Measurements from ENCODE around the gene PTPRT. TPM values are rescaled to one million over a fixed set of nuclear protein-coding genes. Genes with fewer than 3 reads are reported as not detected.

PTPRT gene
- total RNA-seq, 1 experiment from 2014 or later = not detected

GRCh38 chr20:42506397-42506796 lies 683.3 kb downstream of the PTPRT start:
- intact Hi-C loops (cut with micrococcal nuclease; ENCODE audit: unreplicated experiment) = no loop called here
- CTCF ChIA-PET = no interaction called here
- H3K4me1 ChIP-seq (ENCODE audit: insufficient read depth, low read length, poor library complexity, severe bottlenecking) = no peaks in the 10 kb centered on the region
- DNase-seq (ENCODE audit: low spot score) = no peak
- no peak overlapping the region for H3K4me3 ChIP-seq (ENCODE audit: low read depth, low read length, poor library complexity, severe bottlenecking)
- POLR2A ChIA-PET (ENCODE audit: low non-redundant PET) = no interaction called here
- no peaks in the 10 kb centered on the region for H3K27me3 ChIP-seq (replicated peaks; ENCODE audit: insufficient read depth, low read depth, low read length, poor library complexity)
- BruUV-seq (replicated peaks) = no TSS peak
- TF ChIP-seq EZH2 (IDR thresholded peaks at IDR 0.05; ENCODE audit: borderline replicate concordance, low read depth, low read length, poor library complexity, severe bottlenecking) = no peak
- TF ChIP-seq, protein P1, sequence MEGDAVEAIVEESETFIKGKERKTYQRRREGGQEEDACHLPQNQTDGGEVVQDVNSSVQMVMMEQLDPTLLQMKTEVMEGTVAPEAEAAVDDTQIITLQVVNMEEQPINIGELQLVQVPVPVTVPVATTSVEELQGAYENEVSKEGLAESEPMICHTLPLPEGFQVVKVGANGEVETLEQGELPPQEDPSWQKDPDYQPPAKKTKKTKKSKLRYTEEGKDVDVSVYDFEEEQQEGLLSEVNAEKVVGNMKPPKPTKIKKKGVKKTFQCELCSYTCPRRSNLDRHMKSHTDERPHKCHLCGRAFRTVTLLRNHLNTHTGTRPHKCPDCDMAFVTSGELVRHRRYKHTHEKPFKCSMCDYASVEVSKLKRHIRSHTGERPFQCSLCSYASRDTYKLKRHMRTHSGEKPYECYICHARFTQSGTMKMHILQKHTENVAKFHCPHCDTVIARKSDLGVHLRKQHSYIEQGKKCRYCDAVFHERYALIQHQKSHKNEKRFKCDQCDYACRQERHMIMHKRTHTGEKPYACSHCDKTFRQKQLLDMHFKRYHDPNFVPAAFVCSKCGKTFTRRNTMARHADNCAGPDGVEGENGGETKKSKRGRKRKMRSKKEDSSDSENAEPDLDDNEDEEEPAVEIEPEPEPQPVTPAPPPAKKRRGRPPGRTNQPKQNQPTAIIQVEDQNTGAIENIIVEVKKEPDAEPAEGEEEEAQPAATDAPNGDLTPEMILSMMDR (conservative IDR thresholded peaks at IDR 0.05; ENCODE audit: low read depth, low read length) = no peak
- no peak overlapping the region for H3K27ac ChIP-seq (ENCODE audit: low read depth, low read length, poor library complexity, severe bottlenecking)
- no peaks in the 10 kb centered on the region for H3K9me3 ChIP-seq (ENCODE audit: low read depth, low read length, poor library complexity, severe bottlenecking)
- no peaks in the 10 kb centered on the region for H3K36me3 ChIP-seq (ENCODE audit: insufficient read depth, low read length, poor library complexity, severe bottlenecking)

DNA sequence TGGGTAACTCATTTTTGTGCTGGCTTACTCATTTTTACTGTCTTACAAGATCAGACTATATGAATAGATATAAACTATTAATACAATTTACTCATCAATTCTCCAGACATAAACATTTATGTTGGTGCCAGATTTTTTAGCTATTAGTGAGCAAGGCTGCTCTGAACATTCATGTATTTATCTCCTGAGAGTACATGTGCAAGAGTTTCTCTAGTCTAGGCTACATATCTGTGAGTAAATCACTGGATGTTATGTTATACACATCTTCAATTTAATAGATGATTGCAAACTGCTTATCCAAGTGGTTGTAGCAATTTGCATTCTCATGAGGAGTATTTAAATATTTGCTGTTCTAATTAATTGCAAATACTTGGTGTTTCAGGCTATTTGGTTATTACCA lies 687.1 kb downstream of the PTPRT start:
- no peak overlapping the region for H3K4me3 ChIP-seq (ENCODE audit: low read depth, low read length, poor library complexity, severe bottlenecking)
- H3K9me3 ChIP-seq (ENCODE audit: low read depth, low read length, poor library complexity, severe bottlenecking) = no peaks in the 10 kb centered on the region
- no peak overlapping the region for H3K27ac ChIP-seq (ENCODE audit: low read depth, low read length, poor library complexity, severe bottlenecking)
- no TSS peak for BruUV-seq (replicated peaks)
- intact Hi-C loops (cut with micrococcal nuclease; ENCODE audit: unreplicated experiment) = no loop called here
- ChIA-PET POLR2A (ENCODE audit: low non-redundant PET) (no interaction called here), CTCF (no interaction called here)
- H3K27me3 ChIP-seq (replicated peaks; ENCODE audit: insufficient read depth, low read depth, low read length, poor library complexity) = peaks cover under 1% of the 10 kb centered on the region
- DNase-seq (ENCODE audit: low spot score) = no peak
- H3K36me3 ChIP-seq (ENCODE audit: insufficient read depth, low read length, poor library complexity, severe bottlenecking) = no peaks in the 10 kb centered on the region
- H3K4me1 ChIP-seq (ENCODE audit: insufficient read depth, low read length, poor library complexity, severe bottlenecking) = no peaks in the 10 kb centered on the region
- TF ChIP-seq EZH2 (IDR thresholded peaks at IDR 0.05; ENCODE audit: borderline replicate concordance, low read depth, low read length, poor library complexity, severe bottlenecking) = no peak
- TF ChIP-seq, protein P1 (conservative IDR thresholded peaks at IDR 0.05; ENCODE audit: low read depth, low read length) = no peak

GRCh38 chr20:42496595-42496994 lies 693.1 kb downstream of the PTPRT start:
- intact Hi-C loops (cut with micrococcal nuclease; ENCODE audit: unreplicated experiment) = no loop called here

More at GRCh38 chr20:42496595-42496994, 693.1 kb downstream of the PTPRT start:
- Histone ChIP-seq H3K4me1 (ENCODE audit: insufficient read depth, low read length, poor library complexity, severe bottlenecking) (no peaks in the 10 kb centered on the region), H3K4me3 (ENCODE audit: low read depth, low read length, poor library complexity, severe bottlenecking) (no peak overlapping the region), H3K27ac (ENCODE audit: low read depth, low read length, poor library complexity, severe bottlenecking) (no peak overlapping the region), H3K9me3 (ENCODE audit: low read depth, low read length, poor library complexity, severe bottlenecking) (no peaks in the 10 kb centered on the region), H3K27me3 (replicated peaks; ENCODE audit: insufficient read depth, low read depth, low read length, poor library complexity) (peaks cover 7% of the 10 kb centered on the region), H3K36me3 (ENCODE audit: insufficient read depth, low read length, poor library complexity, severe bottlenecking) (no peaks in the 10 kb centered on the region)
- no peak for TF ChIP-seq EZH2 (IDR thresholded peaks at IDR 0.05; ENCODE audit: borderline replicate concordance, low read depth, low read length, poor library complexity, severe bottlenecking)
- TF ChIP-seq, protein P1 (conservative IDR thresholded peaks at IDR 0.05; ENCODE audit: low read depth, low read length) = no peak
- CTCF ChIA-PET = no interaction called here
- POLR2A ChIA-PET (ENCODE audit: low non-redundant PET) = no interaction called here
- no peak for DNase-seq (ENCODE audit: low spot score)
- BruUV-seq (replicated peaks) = no TSS peak
